Kidney (tissue), 14 donors: Measurements from ENCODE around the gene AOPEP. TPM values are rescaled to one million over a fixed set of nuclear protein-coding genes. Genes with fewer than 3 reads are reported as not detected.

Experiments
- DNase-seq, 5 donors: peaks; one replicate each; pipeline ENCODE4 v3.0.0-alpha.2; 2013 to 2020
- FAIRE-seq: peaks from 2 replicates; lab custom pipeline; 2012; peaks lifted over from hg19 to GRCh38; lab: Jason Lieb, UNC
- H3K27ac ChIP-seq, 2 donors: one replicate each; pipeline ENCODE4 v1.7.0; 2013; ENCODE audit warnings: low read depth in 2 of 2, low read length in 2 of 2, inconsistent platforms in 1 of 2
- H3K27me3 ChIP-seq: one replicate; pipeline ENCODE4 v1.7.1; 2013; ENCODE audit warnings: low read length, inconsistent platforms; ENCODE audit not compliant: control insufficient read depth, insufficient read depth
- H3K36me3 ChIP-seq, 3 donors: one replicate each; pipeline versions ENCODE4 v1.7.0 to v1.7.1; 2013; ENCODE audit warnings: low read length in 3 of 3, control low read depth in 1 of 3, inconsistent platforms in 1 of 3; ENCODE audit not compliant: insufficient read depth in 3 of 3, control insufficient read depth in 2 of 3
- H3K4me1 ChIP-seq, 3 donors: one replicate each; pipeline versions ENCODE4 v1.7.0 to v1.7.1; 2013; ENCODE audit warnings: low read length in 3 of 3, inconsistent platforms in 1 of 3, low read depth in 1 of 3; ENCODE audit not compliant: control insufficient read depth in 2 of 3, insufficient read depth in 2 of 3
- H3K4me3 ChIP-seq, 3 donors: one replicate each; pipeline versions ENCODE4 v1.7.0 to v1.8.1; 2013; ENCODE audit warnings: low read length in 3 of 3, control low read depth in 1 of 3, inconsistent platforms in 1 of 3
- H3K9ac ChIP-seq, 3 donors: one replicate each; pipeline versions ENCODE4 v1.7.0 to v1.7.1; 2013; ENCODE audit warnings: low read length in 3 of 3, control low read depth in 1 of 3, inconsistent platforms in 1 of 3
- H3K9me3 ChIP-seq, 3 donors: one replicate each; pipeline versions ENCODE4 v1.7.0 to v1.7.1; 2013; ENCODE audit warnings: low read length in 3 of 3, control low read depth in 1 of 3, inconsistent platforms in 1 of 3; ENCODE audit not compliant: control insufficient read depth in 2 of 3, insufficient read depth in 1 of 3
- intact Hi-C: fragments of 100-400 bp; cut with DNase I; formaldehyde crosslinking; loops from one replicate; pipeline ENCODE4 v1.11.1; 2022
- polyA plus RNA-seq: library from polyadenylated mRNA; stranded (reverse); fragments of 350-450 nt; fragmentation: Illumina TruSeq; extraction: RNeasy Lipid Tissue Mini Kit (QIAGEN cat#74804); gene quantifications from one replicate; pipeline ENCODE4 v1.2.3, GENCODE V29; 2014; ENCODE audit warnings: low read depth, low replicate concordance; ENCODE audit not compliant: insufficient read depth
- total RNA-seq: library from RNA; stranded (reverse); fragmentation: NEBNext Ultra II Directional; extraction: Animal tissue kit (Norgen Biotek cat#: 25700); gene quantifications from one replicate; pipeline ENCODE4 v1.2.1, GENCODE V29; 2021
- TF ChIP-seq, protein P1 (sequence below): IDR thresholded peaks from 3 replicates; pipeline ENCODE4 v1.5.1; 2012; ENCODE audit warnings: mild to moderate bottlenecking, moderate library complexity, borderline replicate concordance; ENCODE audit not compliant: insufficient read depth; ENCODE audit errors: extremely low read depth
- donor health status: control.
- donor health status: control.
- donor health status: control.
- donor health status: control.
- donor health status: control.
- donor health status: DM: yes; HTN: yes; CAD: no.
- donor health status: Normal renal cell carcinoma (clear cell type).

AOPEP gene
- total and polyA plus RNA-seq, 2 donors from 2014 or later, result 52.2 to 119 TPM

DNA sequence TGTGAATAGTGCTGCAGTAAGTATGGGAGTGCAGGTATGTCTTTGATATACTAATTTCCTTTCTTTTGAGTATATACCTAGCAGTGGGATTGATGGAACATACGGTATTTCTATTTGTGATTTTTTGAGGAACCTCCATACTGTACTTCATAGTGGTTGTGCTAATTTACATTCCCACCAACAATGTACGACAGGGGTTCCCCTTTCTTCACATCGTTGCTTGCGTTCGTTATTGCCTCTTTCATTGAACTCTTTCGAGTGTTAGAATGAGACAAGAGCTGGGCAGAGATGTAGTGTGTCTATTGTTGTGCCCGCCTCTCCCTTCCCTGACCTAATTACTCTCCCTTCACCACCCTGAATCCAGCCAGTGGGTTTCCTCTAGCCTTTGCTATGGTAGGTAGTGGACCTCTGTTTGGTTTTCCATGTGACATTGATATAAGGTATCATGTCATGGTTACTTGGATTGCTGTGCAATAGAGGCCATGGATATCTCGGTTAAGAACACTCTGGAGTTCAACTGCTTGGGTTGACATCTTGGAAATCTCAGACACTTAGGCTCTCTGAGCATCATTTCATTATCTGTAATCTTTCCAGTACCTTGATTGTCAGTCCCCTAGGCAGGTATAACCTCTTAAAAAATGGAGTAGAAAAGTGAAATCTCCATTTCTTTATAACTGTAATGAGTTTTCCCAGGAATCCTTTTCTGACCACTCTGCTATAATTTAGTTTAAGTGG, 19.5 kb downstream of the AOPEP start:
- no peak overlapping the region for H3K27ac ChIP-seq
- H3K27me3 ChIP-seq, result no peaks in the 10 kb centered on the region
- H3K4me3 ChIP-seq, result no peak overlapping the region
- peaks cover 0 to 5% (median 0%) of the 10 kb centered on the region in 3 donors for H3K9me3 ChIP-seq
- FAIRE-seq (no peak), DNase-seq (no peak)
- peaks cover 0 to 5% (median 3%) of the 10 kb centered on the region in 3 donors for H3K4me1 ChIP-seq
- intact Hi-C loops, result no loop called here
- H3K36me3 ChIP-seq, result no peaks in the 10 kb centered on the region
- TF ChIP-seq, protein P1, sequence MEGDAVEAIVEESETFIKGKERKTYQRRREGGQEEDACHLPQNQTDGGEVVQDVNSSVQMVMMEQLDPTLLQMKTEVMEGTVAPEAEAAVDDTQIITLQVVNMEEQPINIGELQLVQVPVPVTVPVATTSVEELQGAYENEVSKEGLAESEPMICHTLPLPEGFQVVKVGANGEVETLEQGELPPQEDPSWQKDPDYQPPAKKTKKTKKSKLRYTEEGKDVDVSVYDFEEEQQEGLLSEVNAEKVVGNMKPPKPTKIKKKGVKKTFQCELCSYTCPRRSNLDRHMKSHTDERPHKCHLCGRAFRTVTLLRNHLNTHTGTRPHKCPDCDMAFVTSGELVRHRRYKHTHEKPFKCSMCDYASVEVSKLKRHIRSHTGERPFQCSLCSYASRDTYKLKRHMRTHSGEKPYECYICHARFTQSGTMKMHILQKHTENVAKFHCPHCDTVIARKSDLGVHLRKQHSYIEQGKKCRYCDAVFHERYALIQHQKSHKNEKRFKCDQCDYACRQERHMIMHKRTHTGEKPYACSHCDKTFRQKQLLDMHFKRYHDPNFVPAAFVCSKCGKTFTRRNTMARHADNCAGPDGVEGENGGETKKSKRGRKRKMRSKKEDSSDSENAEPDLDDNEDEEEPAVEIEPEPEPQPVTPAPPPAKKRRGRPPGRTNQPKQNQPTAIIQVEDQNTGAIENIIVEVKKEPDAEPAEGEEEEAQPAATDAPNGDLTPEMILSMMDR, result no peak
- H3K9ac ChIP-seq, result no peak overlapping the region

DNA sequence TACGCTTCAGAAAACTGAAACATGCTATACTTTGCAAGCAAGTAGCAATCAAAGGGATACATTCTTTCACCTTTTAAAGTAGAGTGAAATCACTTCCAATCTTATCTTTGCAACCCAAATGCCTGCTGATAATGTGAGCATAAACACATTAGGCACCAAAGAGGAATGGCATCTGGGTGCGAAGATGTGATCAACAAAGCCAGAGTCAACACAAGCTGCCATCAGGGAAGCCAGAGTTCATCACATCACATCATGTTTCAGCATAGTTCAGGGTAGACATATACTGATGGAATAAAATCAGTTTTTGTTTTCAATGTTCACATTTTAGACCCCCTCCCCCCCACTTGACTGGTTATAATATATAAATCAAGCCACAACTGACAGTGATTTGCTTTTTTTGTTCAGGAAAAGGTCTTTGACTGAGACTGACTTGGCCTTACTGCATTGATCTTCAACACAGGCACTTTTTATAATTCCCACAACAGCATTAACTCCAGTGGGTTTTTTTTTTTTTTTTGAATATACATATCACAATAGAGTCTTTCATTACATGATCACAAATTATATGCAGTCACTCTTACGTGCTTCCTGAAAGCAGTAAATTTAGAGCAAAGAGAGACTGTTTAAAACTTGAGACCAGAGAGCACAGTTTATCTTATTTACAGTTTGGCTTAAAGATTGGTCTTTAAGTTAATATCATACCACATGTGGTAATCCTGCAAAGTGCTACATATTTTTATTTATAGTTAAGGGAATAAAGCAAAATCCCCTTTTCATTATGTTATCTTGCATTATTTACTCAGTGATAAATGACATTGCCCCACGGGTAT, 20.3 kb downstream of the AOPEP start:
- FAIRE-seq (no peak), DNase-seq (peak in 2 of 5 donors; percentile 58 to 72)
- H3K4me1 ChIP-seq, result peaks cover 0 to 5% (median 3%) of the 10 kb centered on the region in 3 donors
- TF ChIP-seq, protein P1, result no peak
- intact Hi-C loops, result no loop called here
- no peaks in the 10 kb centered on the region for H3K36me3 ChIP-seq
- no peak overlapping the region for H3K9ac ChIP-seq
- H3K27me3 ChIP-seq, result no peaks in the 10 kb centered on the region
- no peak overlapping the region for H3K4me3 ChIP-seq
- no peak overlapping the region for H3K27ac ChIP-seq
- H3K9me3 ChIP-seq, result peaks cover 0 to 5% (median 0%) of the 10 kb centered on the region in 3 donors

DNA sequence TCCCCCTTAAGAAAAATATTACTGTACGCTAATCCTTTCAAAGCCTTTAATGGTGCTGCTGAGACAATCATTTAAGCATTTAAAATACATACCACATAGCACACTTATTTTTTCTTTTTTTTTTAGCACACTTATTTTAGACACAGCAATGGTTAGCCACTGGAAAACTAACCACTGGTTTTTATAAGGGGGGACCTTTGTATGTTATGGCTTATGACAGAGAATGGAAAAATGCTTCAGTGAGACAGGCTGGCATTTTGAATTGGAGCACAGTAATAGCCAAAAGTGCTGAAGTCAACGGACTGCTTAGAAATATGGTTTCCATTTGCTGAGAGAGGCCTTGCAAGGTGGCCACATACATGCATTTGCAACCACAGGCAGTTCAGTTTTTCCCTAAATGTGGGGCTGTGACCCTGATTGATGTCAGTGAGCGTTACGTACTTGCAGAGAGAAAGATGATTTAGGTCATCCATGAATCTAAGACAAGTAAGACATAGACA, 28.5 kb downstream of the AOPEP start:
- Histone ChIP-seq H3K4me3 (no peak overlapping the region), H3K27me3 (no peaks in the 10 kb centered on the region), H3K9me3 (peaks cover 0 to 1% (median 0%) of the 10 kb centered on the region in 3 donors), H3K4me1 (no peaks in the 10 kb centered on the region), H3K27ac (no peak overlapping the region), H3K9ac (no peak overlapping the region), H3K36me3 (peaks cover 0 to 3% (median 0%) of the 10 kb centered on the region in 3 donors)
- intact Hi-C loops, result no loop called here
- DNase-seq (no peak), FAIRE-seq (no peak)
- TF ChIP-seq, protein P1, result no peak
